OCI-LY1 (cell line): ENCODE measurements around the gene PRRX1.
A peak's percentile ranks its signal among the peaks of the same experiment; 100 is the strongest.

Experiments
- H2AFZ ChIP-seq: fragments of 200-600 bp; sonication (generic), shearing (Covaris generic); 2 replicates; pipeline ENCODE4 v1.6.0; 2014; ENCODE audit warnings: antibody characterized with exemption, mild to moderate bottlenecking, low read length
- H3F3A ChIP-seq: fragments of 200-600 bp; sonication (generic), shearing (Covaris generic); 2 replicates; pipeline ENCODE4 v1.6.0; 2014; ENCODE audit warnings: mild to moderate bottlenecking, antibody characterized with exemption, low read length, moderate library complexity; ENCODE audit not compliant: insufficient read depth
- H3K27ac ChIP-seq: fragments of 200-600 bp; sonication (generic); 2 replicates; pipeline ENCODE4 v1.5.1; 2014; ENCODE audit warnings: low read length, mixed run types, mild to moderate bottlenecking, low read depth; ENCODE audit not compliant: poor library complexity, severe bottlenecking
- H3K27me3 ChIP-seq: fragments of 200-600 bp; sonication (generic); 2 replicates; pipeline ENCODE4 v1.6.0; 2014; ENCODE audit warnings: antibody characterized with exemption, mild to moderate bottlenecking, low read length, moderate library complexity; ENCODE audit not compliant: insufficient read depth
- H3K36me3 ChIP-seq: fragments of 200-600 bp; sonication (generic); 2 replicates; pipeline ENCODE4 v1.6.1; 2014; ENCODE audit warnings: mild to moderate bottlenecking, antibody characterized with exemption, low read length, moderate library complexity, mixed read lengths; ENCODE audit not compliant: insufficient read depth
- H3K4me1 ChIP-seq: fragments of 200-600 bp; sonication (generic); 2 replicates; pipeline ENCODE4 v1.5.1; 2014; ENCODE audit warnings: mild to moderate bottlenecking, low read length, moderate library complexity; ENCODE audit not compliant: insufficient read depth, severe bottlenecking
- H3K4me2 ChIP-seq: fragments of 200-600 bp; sonication (generic), shearing (Covaris generic); 2 replicates; pipeline ENCODE4 v1.6.1; 2014; ENCODE audit warnings: low read length
- H3K4me3 ChIP-seq: fragments of 200-600 bp; sonication (generic); 2 replicates; pipeline ENCODE4 v1.5.1; 2014; ENCODE audit warnings: low read length, low read depth, mild to moderate bottlenecking, mixed read lengths; ENCODE audit not compliant: poor library complexity, severe bottlenecking
- H3K79me2 ChIP-seq: fragments of 200-600 bp; shearing (Covaris generic); 2 replicates; pipeline ENCODE4 v1.6.1; 2016; ENCODE audit warnings: mixed run types, low read length, mixed read lengths; ENCODE audit not compliant: insufficient read depth
- H3K9ac ChIP-seq: fragments of 200-600 bp; sonication (generic), shearing (Covaris generic); 2 replicates; pipeline ENCODE4 v1.6.1; 2014; ENCODE audit warnings: mild to moderate bottlenecking, low read length, mixed read lengths
- H3K9me2 ChIP-seq: fragments of 200-600 bp; sonication (generic), shearing (Covaris generic); 2 replicates; pipeline ENCODE4 v1.6.1; 2014; ENCODE audit warnings: low read depth, mild to moderate bottlenecking, low read length, mixed read lengths
- H3K9me3 ChIP-seq: fragments of 200-600 bp; shearing (Covaris generic); 2 replicates; pipeline ENCODE4 v1.6.1; 2014; ENCODE audit warnings: low read length, mixed read lengths
- H4K20me1 ChIP-seq: fragments of 200-600 bp; sonication (generic), shearing (Covaris generic); 2 replicates; pipeline ENCODE4 v1.6.0; 2016; ENCODE audit warnings: mild to moderate bottlenecking, low read length; ENCODE audit not compliant: insufficient read depth
- CTCF ChIP-seq: fragments of 200-600 bp; sonication (generic), shearing (Covaris generic); IDR thresholded peaks from 2 replicates; pipeline ENCODE4 v1.5.1; 2017; ENCODE audit warnings: mild to moderate bottlenecking, antibody characterized with exemption, low read length, moderate library complexity, mixed read lengths
- EZH2 ChIP-seq: fragments of 200-600 bp; sonication (generic), shearing (Covaris generic); IDR thresholded peaks from 2 replicates; pipeline ENCODE4 v1.8.0; 2017; ENCODE audit warnings: borderline replicate concordance, mixed run types, mild to moderate bottlenecking, antibody characterized with exemption, low read length, moderate library complexity, mixed read lengths

The PRRX1 gene

DNA sequence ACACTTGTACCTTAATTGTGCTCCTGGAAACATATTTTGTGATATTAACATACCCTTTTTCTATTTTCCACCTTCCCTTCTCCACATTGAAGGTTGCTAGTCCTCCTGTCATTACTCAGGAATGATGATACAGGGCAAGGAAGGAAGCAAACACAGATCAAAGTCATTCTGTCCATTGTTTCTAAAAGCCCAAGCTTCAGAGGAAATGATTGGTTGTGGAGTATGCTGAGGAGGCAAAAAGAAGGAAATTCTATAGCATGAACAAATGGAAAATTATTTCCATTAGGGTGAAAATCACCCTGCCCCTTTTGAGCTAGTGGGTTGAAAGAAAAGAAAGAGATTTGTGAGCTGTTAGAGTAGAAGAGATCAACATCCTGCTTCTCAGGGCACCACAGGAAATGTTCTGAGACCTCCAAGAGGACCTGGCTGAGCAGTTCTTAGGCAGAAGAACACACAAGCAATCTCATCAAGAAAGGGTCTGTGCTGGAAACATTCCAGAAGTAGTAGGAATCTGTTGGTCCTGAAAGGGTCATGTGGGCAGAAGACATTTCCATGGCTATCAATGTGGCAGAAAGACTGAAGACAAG lies 29.0 kb upstream of the PRRX1 start:
- TF ChIP-seq CTCF (no peak), EZH2 (no peak)
- Histone ChIP-seq H3K4me2 (no peak overlapping the region), H3K27ac (no peak overlapping the region), H3K9me3 (no peaks in the 10 kb centered on the region), H3K27me3 (no peaks in the 10 kb centered on the region), H3K4me1 (no peaks in the 10 kb centered on the region), H3K9ac (no peak overlapping the region), H3K4me3 (no peak overlapping the region), H4K20me1 (no peaks in the 10 kb centered on the region), H3K36me3 (no peaks in the 10 kb centered on the region), H3F3A (no peaks in the 10 kb centered on the region), H3K9me2 (no peaks in the 10 kb centered on the region), H3K79me2 (no peaks in the 10 kb centered on the region), H2AFZ (no peak overlapping the region)

GRCh38 chr1:170640581-170640980 lies 23.4 kb upstream of the PRRX1 start:
- H3K9me3 ChIP-seq, result no peaks in the 10 kb centered on the region
- TF ChIP-seq EZH2 (no peak), CTCF (no peak)
- H3K9me2 ChIP-seq, result no peaks in the 10 kb centered on the region
- H4K20me1 ChIP-seq, result no peaks in the 10 kb centered on the region
- no peak overlapping the region for H3K9ac ChIP-seq
- H3K27ac ChIP-seq, result peak overlapping the region; percentile 51
- no peaks in the 10 kb centered on the region for H3F3A ChIP-seq
- H3K4me3 ChIP-seq, result no peak overlapping the region
- H3K27me3 ChIP-seq, result no peaks in the 10 kb centered on the region
- H3K79me2 ChIP-seq, result no peaks in the 10 kb centered on the region
- no peak overlapping the region for H2AFZ ChIP-seq
- H3K4me1 ChIP-seq, result no peaks in the 10 kb centered on the region
- no peaks in the 10 kb centered on the region for H3K36me3 ChIP-seq
- no peak overlapping the region for H3K4me2 ChIP-seq

DNA sequence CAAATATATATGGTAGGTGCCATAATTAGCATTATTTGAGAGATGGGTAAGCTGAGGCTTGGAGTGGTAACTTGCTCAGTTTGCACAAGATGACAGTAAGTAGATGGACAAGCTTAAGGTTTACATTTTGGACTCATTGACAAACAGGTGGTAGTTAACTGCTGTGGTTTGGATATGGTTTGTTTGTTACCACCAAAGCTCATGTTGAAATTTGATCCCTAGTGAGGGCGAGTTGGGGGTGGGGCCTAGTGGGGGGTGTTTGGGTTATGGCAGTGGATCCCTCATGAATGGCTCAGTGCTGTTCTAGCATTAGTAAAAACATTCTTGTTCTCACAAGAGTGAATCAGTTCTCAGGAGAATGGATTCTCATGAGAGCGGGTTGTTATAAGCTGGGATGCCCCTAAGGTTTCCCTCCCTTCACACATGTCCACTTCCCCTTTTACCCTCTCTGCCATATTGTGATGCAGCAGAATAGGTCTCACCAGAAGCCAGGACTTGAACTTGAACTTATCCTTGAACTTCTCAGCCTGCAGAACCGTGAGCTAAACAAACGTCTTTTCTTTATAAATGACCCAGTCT lies 6.6 kb upstream of the PRRX1 start:
- no peaks in the 10 kb centered on the region for H3F3A ChIP-seq
- no peaks in the 10 kb centered on the region for H3K79me2 ChIP-seq
- H4K20me1 ChIP-seq, result no peaks in the 10 kb centered on the region
- H3K4me2 ChIP-seq, result no peak overlapping the region
- H2AFZ ChIP-seq, result no peak overlapping the region
- no peak overlapping the region for H3K9ac ChIP-seq
- H3K9me3 ChIP-seq, result no peaks in the 10 kb centered on the region
- H3K27me3 ChIP-seq, result no peaks in the 10 kb centered on the region
- no peaks in the 10 kb centered on the region for H3K36me3 ChIP-seq
- no peaks in the 10 kb centered on the region for H3K4me1 ChIP-seq
- no peak overlapping the region for H3K4me3 ChIP-seq
- H3K9me2 ChIP-seq, result no peaks in the 10 kb centered on the region
- H3K27ac ChIP-seq, result no peak overlapping the region
- TF ChIP-seq CTCF (no peak), EZH2 (no peak)
